ENCODE results near the gene CPEB2. TPM values are rescaled to one million over a fixed set of nuclear protein-coding genes. Genes with fewer than 3 reads are reported as not detected.
"Not testable (repeated sequence)": the region's sequence is repeated elsewhere in the genome, so short reads cannot be mapped to it uniquely, and the experiment has no call there.

The CPEB2 gene
- total RNA-seq, 2 donors from 2014 or later, result 7.1 to 7.5 TPM

DNA sequence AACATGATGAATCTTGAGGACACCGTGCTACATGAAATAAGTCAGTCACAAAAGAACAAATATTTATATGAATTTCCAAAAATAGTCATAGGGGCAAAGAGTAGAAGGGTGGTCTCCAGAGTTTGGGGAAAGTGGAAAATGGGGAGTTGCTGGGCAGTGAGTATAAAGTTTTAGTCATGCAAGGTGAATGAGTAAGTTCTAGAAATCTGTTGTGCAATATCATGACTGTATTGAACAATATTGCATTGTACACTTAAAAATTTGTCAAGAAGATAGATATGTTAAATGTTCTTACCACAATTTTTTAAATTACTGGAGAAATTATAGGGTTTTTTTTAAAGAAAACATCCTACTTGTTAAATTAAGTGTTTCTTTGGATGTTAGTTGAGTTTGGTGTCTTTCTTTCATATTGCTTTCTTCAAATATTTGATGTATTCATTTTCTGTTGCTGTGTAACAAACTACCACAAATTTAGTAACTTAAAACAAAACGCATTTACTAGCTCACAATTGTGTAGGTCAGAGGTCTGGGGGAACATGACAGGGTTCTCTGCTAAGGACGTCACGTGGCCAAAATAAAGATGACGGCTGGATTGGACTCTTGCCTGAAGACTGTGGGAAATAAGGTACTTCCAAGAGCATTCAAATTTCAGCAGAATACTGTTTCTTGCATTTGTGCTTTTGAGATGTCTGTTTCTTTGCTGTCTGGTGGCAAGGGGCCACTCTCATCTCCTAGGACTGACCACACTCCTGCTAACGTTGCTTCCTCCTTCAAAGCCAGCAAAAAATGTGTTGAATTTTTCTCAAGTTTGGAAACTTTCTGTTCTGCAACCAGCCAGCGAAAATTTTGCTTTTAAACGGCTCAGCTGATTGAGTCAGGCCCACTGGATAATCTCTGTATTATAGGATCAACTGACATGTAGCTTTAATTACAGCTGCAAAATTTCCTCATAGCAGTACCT lies 76.7 kb downstream of the CPEB2 start:
- Mint-ChIP-seq H3K27ac (no peak overlapping the region), H3K36me3 (peaks cover 0 to 10% of the 10 kb centered on the region in 2 donors), H3K9me3 (peaks cover 10 to 12% of the 10 kb centered on the region in 2 donors)
- no peak for ATAC-seq
- DNase-seq (ENCODE audit: low spot score in 2 of 2), result no peak

DNA sequence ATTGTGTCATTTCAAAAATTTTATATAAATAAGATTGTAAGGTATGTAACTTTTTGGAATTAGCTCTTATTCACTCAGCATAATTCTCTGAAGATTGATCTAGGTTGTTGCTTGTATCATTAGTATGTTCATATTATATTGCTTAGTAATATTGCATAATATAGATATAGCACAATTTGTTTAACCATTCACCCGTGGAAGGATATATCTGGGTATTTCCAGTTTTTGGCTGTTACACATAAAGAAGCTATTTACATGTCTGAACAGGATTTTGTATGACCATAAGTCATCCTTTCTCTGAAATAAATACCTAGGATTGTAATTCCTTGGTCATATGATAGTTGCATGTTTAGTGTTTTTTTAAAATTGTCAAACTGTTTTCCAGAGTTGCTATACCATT lies 82.5 kb downstream of the CPEB2 start:
- no peak overlapping the region for H3K27ac Mint-ChIP-seq

DNA sequence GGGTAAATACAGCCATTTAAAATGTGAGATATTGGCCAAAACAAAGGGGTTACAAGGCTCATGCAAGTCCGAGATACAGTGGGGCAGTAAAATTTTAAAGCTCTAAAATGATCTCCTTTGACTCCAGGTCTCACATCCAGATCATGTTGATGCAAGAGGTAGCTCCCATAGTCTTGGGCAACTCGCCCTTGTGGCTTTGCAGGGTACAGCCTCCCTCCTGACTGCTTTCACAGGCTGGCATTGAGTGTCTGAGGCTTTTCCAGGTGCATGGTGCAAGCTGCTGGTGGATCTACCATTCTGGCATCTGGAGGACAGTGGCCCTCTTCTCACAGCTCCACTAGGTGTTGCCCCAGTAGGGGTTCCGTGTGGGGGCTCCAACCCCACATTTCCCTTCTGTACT lies 83.5 kb downstream of the CPEB2 start:
- H3K36me3 Mint-ChIP-seq; H3K27ac Mint-ChIP-seq; H3K9me3 Mint-ChIP-seq; DNase-seq (ENCODE audit: low spot score in 2 of 2); ATAC-seq: not testable (repeated sequence)

More for the DNA sequence above, 82.5 kb downstream of the CPEB2 start:
- Mint-ChIP-seq H3K9me3 (peaks cover 0 to 4% of the 10 kb centered on the region in 2 donors), H3K36me3 (no peaks in the 10 kb centered on the region)
- no peak for ATAC-seq
- no peak for DNase-seq (ENCODE audit: low spot score in 2 of 2)

DNA sequence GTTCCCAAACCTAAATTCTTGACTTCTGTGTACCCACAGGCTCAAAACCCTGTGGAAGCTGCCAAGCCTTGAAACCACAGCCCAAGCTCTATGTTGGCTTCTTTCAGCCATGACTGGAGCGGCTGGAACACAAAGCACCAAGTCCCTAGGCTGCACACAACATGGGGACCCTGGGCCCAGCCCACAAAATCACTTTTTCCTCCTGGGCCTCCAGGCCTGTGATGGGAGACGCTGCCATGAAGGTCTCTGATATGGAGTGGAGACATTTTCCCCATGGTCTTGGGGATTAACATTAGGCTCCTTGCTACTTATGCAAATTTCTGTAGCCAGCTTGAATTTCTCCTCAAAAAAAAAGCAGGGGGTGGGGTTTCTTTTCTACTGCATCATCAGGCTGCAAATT lies 84.0 kb downstream of the CPEB2 start:
- not testable (repeated sequence) for DNase-seq (ENCODE audit: low spot score in 2 of 2); ATAC-seq; H3K27ac Mint-ChIP-seq; H3K36me3 Mint-ChIP-seq; H3K9me3 Mint-ChIP-seq

DNA sequence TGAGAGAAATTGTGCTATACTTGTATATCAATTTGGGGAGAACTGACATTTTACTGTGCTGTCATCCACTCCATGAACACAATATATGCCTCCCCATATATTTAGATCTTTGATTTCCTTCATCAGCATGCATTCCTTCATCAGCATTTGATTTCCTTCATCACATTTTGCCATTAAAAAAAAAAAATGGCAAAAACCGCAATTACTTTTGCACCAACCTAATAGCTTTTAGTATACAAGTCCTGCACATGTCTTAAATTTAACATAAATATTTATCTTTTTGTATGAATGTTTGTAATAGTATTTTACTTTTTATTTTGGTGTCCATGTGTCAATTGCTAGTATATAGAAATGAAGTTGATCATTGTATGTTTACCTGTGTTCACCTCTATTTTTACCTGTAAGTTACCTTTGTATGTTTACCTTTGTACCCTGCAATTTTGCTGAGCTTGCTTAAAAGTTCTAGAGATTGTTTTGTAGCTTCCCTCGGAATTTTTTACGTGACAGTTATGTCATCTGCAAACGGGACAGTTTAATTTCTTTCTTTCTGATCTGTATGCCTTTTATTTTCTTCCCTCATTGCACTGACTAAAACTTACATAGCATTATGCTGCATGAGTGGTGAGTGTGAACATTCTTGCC lies 86.2 kb downstream of the CPEB2 start:
- ATAC-seq (no peak), DNase-seq (ENCODE audit: low spot score in 2 of 2) (no peak)
- Mint-ChIP-seq H3K9me3 (peaks cover 0 to 4% of the 10 kb centered on the region in 2 donors), H3K36me3 (no peaks in the 10 kb centered on the region), H3K27ac (no peak overlapping the region)

DNA sequence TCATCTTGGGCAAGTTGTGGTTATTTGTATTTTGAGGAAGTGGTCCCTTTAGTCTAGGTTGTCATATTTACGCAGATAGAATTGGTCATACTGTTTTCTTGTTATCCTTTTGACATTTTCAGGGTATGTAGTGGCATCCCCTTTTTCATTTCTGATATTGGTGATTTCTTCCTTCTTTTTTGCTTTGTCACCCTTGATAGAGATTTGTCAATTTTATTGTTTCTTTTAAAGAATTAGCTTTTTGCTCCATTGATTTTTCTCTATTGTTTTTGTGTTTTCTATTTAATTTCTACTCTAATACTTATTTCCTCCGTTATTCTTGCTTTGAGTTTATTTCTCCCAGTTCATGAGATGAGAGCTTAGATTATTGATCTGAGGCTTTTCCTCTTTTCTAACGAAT lies 87.7 kb downstream of the CPEB2 start:
- no peak for DNase-seq (ENCODE audit: low spot score in 2 of 2)
- Mint-ChIP-seq H3K9me3 (peaks cover 0 to 4% of the 10 kb centered on the region in 2 donors), H3K36me3 (no peaks in the 10 kb centered on the region), H3K27ac (no peak overlapping the region)
- no peak for ATAC-seq

DNA sequence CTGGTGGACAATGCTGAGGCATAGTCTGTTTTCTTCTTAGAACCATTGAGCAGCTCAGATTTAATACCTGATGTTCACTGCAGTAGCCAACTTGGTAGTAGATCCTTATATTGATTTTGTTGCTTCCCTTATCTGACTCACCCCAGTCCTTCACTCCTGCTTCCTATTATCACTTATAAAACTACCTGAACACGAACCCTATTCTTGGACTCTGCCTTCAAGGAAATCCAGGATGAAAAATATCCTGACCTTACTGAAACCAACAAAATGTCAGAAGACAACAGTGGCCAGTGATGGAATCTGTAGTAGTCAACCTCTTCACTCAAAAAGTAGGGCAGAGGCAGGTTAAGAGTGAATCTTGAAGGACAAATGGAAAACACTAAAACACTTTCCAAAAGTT lies 98.1 kb downstream of the CPEB2 start:
- Mint-ChIP-seq H3K27ac (no peak overlapping the region), H3K36me3 (peaks cover 0 to 7% of the 10 kb centered on the region in 2 donors), H3K9me3 (peaks cover 4 to 12% of the 10 kb centered on the region in 2 donors)
- ATAC-seq (no peak), DNase-seq (ENCODE audit: low spot score in 2 of 2) (no peak)

DNA sequence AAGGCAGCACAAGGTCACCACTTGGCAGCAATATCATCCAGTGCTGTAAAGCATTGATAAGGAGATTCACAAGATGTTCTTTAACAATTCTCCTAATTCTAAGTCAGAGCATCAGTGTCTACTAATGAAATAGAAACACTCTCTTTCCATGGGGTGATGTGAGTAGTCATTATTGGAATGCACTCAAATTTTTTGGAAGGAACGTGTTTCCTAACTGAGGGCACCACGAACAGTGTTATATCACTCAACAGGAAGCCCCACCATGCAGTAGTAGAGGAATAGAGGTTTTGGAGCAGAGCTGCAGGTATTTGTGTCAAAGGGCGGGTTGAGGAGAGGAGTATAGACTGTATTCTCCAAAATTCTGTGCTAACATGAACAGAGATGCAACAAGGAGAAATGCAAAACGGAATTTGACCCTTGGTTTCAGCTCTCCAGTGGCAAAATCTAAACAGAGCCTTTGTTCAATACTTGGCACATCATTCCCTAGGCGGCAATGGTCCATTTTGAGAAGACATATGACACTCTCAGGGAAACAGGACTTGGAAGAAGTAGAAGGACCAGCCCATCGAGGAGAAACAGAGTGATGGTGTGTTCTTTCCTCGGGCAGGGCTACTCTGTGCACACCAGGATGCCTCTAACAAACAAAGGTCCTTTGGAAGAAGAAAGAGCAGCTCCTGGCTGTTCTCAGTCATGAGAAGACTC lies 98.9 kb downstream of the CPEB2 start:
- Mint-ChIP-seq H3K27ac (no peak overlapping the region), H3K36me3 (peaks cover 0 to 7% of the 10 kb centered on the region in 2 donors), H3K9me3 (peaks cover 4 to 12% of the 10 kb centered on the region in 2 donors)
- DNase-seq (ENCODE audit: low spot score in 2 of 2), result no peak
- no peak for ATAC-seq

DNA sequence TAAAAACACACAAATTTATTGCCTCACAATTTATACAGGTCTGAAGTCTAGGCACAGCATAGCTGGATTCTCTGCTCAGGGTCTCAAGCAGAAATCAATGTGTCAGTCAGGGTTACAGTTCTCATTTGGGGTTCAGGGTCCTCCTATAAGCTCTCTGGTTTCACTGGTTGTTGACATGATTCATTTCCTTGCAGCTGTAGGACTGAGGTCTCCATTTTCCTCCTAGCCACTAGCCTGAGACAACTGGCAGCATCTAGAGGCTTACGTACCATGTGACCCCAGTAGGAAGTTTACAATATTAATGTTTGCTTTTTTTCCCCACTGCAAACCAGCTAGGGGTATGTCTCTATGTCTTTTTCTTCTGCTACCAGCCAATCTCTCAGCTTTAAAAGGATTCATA lies 102.5 kb downstream of the CPEB2 start:
- peaks cover 4 to 8% of the 10 kb centered on the region in 2 donors for H3K9me3 Mint-ChIP-seq
- H3K36me3 Mint-ChIP-seq, result peaks cover 0 to 7% of the 10 kb centered on the region in 2 donors
- ATAC-seq (no peak), DNase-seq (ENCODE audit: low spot score in 2 of 2) (no peak)
- no peak overlapping the region for H3K27ac Mint-ChIP-seq

DNA sequence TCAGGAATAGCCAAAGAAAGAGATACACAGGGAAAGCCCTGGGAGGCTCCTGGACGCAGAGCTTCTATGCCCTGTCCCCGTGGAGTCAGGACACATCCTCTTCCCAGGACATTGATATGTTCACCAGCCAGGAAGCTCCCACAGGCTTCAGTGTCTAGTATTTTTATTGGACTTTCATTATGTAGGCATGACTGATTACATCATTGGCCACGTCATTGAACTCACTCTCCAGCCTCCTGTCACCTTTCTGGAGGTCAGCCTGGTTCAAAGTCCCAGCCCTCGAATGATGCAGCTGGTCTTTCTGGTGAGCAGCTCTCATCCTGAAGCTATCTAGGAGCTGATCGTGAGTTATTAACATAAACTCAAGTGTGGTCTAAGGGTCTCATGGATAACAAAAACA lies 104.1 kb downstream of the CPEB2 start:
- H3K36me3 Mint-ChIP-seq, result peaks cover 0 to 7% of the 10 kb centered on the region in 2 donors
- no peak overlapping the region for H3K27ac Mint-ChIP-seq
- no peak for ATAC-seq
- peaks cover 4 to 8% of the 10 kb centered on the region in 2 donors for H3K9me3 Mint-ChIP-seq
- no peak for DNase-seq (ENCODE audit: low spot score in 2 of 2)

DNA sequence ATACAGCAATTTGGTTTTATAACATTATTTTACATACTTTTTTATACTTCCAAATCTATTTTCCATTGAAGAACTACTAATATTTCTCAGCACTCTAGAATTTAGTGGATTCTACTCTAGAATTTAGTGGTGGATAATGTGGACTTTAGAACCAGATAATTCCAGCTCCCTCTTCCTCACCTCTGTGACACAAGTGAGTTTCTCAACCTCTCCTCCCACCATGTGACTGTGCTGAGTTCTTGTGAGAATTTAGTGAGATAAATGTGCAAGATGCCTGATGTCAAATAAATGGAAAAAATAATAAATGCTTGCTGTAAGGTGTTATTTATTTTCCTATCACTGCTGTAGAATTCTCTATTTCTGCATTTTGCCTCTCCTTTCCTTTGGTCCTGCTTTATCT lies 107.3 kb downstream of the CPEB2 start:
- no peak overlapping the region for H3K27ac Mint-ChIP-seq
- DNase-seq (ENCODE audit: low spot score in 2 of 2) (no peak), ATAC-seq (no peak)
- no peaks in the 10 kb centered on the region for H3K9me3 Mint-ChIP-seq
- no peaks in the 10 kb centered on the region for H3K36me3 Mint-ChIP-seq

DNA sequence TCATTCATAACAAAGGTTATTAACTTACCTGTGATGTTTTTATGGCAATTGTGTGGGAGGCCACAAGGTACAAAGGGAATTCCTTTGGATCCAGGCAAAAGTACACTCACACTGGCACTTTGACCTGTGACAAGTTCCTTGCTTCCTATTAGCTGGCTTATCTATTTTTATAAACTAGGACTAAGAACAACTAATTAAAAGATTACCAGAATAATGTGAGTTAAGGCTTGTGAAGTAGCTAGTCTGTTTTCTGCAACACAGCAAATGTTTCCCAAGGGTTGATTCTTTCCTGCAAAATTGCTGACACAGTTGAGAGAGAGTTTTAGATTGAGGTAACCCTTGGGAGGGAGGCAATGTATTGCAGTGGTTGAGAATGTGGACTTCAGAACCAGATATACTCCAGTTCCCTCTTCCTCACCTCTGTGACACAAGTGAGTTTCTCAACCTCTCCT lies 107.9 kb downstream of the CPEB2 start:
- Mint-ChIP-seq H3K27ac (no peak overlapping the region), H3K36me3 (peaks cover 0 to 4% of the 10 kb centered on the region in 2 donors), H3K9me3 (peaks cover 0 to under 1% of the 10 kb centered on the region in 2 donors)
- no peak for ATAC-seq
- no peak for DNase-seq (ENCODE audit: low spot score in 2 of 2)

DNA sequence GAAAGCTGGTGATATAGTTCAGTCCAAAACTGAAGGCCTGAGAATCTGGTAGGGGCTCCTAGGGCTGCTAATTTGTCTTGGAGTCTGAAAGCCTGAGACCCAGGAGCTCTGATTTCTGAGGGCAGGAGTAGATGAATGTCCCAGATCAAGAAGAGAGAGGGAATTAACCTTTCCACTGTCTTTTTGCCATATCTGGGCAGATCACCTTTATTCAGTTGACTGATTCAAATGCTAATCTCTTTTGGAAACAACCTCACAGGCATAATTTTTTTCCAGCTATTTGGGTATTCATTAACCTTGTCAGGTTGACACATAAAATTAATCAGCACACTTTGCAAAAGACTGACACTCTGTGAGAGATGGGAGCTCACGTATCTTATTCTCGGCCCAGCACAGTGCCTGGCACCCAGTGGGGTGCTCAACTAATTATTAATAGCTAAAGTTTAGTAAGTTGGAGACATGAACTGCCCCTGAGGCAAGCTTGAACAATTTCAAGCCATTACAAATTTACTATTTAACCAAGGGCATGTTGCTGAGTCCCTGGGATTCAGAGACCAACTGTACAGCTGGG lies 114.3 kb downstream of the CPEB2 start:
- no peak overlapping the region for H3K27ac Mint-ChIP-seq
- no peak for ATAC-seq
- peaks cover 11 to 25% of the 10 kb centered on the region in 2 donors for H3K9me3 Mint-ChIP-seq
- DNase-seq (ENCODE audit: low spot score in 2 of 2), result no peak
- peaks cover 14 to 30% of the 10 kb centered on the region in 2 donors for H3K36me3 Mint-ChIP-seq

DNA sequence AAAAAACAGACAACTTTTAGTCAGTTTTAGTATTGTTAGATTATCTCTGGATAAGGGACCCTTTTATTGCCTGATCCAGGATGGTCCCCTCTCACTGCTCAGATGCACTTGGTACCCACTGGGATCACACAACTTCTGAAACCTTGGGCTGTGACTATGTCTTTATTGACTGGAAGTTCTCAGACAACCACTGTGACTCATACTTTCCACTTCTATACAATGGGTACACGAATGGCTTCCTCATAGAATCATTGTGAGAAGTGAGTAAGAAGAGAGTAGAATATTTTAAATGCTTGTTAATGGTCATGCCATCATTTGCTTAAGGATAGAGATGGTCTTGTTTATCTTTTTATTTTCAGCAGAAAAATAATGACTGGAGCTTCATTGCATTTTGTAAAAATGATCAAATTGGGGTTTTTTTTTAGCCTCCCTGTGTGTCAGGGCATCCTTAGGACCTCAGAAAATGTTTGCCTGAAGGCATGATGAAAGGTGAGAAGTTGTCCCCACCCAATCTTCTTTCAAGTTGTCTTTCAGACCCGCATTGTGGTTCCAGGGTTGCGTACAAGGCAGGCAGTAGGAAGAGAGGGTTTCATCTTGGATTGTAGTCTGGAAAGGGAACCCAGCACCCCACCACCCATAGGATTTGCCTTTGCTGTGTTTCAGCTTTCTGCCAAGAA lies 115.1 kb downstream of the CPEB2 start:
- peaks cover 23 to 30% of the 10 kb centered on the region in 2 donors for H3K36me3 Mint-ChIP-seq
- H3K9me3 Mint-ChIP-seq, result peaks cover 11 to 25% of the 10 kb centered on the region in 2 donors
- DNase-seq (ENCODE audit: low spot score in 2 of 2) (peak in 1 of 2 donors; percentile 5), ATAC-seq (peak; percentile 92 to 98)
- peak overlapping the region; percentile 64 to 79 for H3K27ac Mint-ChIP-seq

DNA sequence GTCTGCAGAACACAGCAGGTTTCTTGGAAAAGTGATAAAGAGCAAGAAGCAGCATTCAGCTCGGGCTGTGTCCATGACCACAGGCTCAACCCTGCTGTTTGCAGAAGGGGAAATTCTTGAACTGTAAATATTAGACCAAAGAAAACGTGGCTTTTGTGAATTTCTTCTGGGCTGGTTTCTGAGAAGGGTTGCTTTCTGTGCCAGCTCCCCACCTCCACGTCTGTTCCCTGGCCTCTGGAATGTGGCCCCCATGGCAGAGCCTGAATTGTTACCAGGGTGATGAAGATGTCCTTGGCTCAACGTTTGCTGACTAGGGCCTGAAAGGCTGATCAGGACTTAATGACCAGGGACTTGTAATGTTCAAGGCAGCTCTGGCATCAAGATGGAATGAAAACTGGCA lies 116.0 kb downstream of the CPEB2 start:
- ATAC-seq, result no peak
- no peak for DNase-seq (ENCODE audit: low spot score in 2 of 2)
- Mint-ChIP-seq H3K9me3 (peaks cover 11 to 25% of the 10 kb centered on the region in 2 donors), H3K27ac (peak overlapping the region in 1 of 2 donors; percentile 64), H3K36me3 (peaks cover 23 to 30% of the 10 kb centered on the region in 2 donors)
